Type B pancreatic cell (in vitro differentiated cells): ENCODE data around the gene LIPI. TPM values are rescaled to one million over a fixed set of nuclear protein-coding genes. Genes with fewer than 3 reads are reported as not detected.
"Not testable (repeated sequence)": the region's sequence is repeated elsewhere in the genome, so short reads cannot be mapped to it uniquely, and the experiment has no call there.

Experiments used
- DNase-seq: peaks from one replicate; pipeline ENCODE4 v3.0.0; 2021; ENCODE audit warnings: mixed read lengths; ENCODE audit not compliant: unreplicated experiment; ENCODE audit errors: extremely low spot score
- H3K27ac Mint-ChIP-seq: 2 replicates; pipeline ENCODE4 v1.8.0; 2021; ENCODE audit warnings: mild to moderate bottlenecking, mixed read lengths
- H3K27me3 Mint-ChIP-seq: 2 replicates; pipeline ENCODE4 v1.8.0; 2021; ENCODE audit warnings: mixed read lengths
- H3K36me3 Mint-ChIP-seq: 2 replicates; pipeline ENCODE4 v1.8.0; 2021; ENCODE audit warnings: mixed read lengths
- H3K4me1 Mint-ChIP-seq: one replicate; pipeline ENCODE4 v1.8.0; 2021; ENCODE audit warnings: mixed read lengths; ENCODE audit not compliant: unreplicated experiment
- H3K4me3 Mint-ChIP-seq: 2 replicates; pipeline ENCODE4 v1.8.0; 2021; ENCODE audit warnings: mild to moderate bottlenecking, mixed read lengths
- H3K9me3 Mint-ChIP-seq: 2 replicates; pipeline ENCODE4 v1.8.0; 2021; ENCODE audit warnings: mixed read lengths
- CTCF ChIP-seq: fragments of 200-600 bp; sonication (generic); conservative IDR thresholded peaks from 2 replicates; pipeline ENCODE4 v1.5.0; 2021; ENCODE audit warnings: antibody characterized with exemption, mild to moderate bottlenecking
- total RNA-seq: library from RNA; stranded (reverse); gene quantifications from 2 replicates; pipeline ENCODE4 v1.2.1, GENCODE V29; 2021; ENCODE audit warnings: low replicate concordance

LIPI gene
- total RNA-seq, 1 donor from 2014 or later: not detected

GRCh38 chr21:14097881-14098499, 112.8 kb downstream of the LIPI start:
- no peak overlapping the region for H3K4me3 Mint-ChIP-seq
- no peak overlapping the region for H3K27ac Mint-ChIP-seq
- no peaks in the 10 kb centered on the region for H3K27me3 Mint-ChIP-seq
- DNase-seq: no peak
- H3K36me3 Mint-ChIP-seq: peaks cover 13% of the 10 kb centered on the region
- no peak for TF ChIP-seq CTCF
- peaks cover 7% of the 10 kb centered on the region for H3K9me3 Mint-ChIP-seq
- H3K4me1 Mint-ChIP-seq: no peaks in the 10 kb centered on the region

- no peak for DNase-seq
- no peak overlapping the region for H3K27ac Mint-ChIP-seq
- H3K9me3 Mint-ChIP-seq: peaks cover 7% of the 10 kb centered on the region
- peaks cover 9% of the 10 kb centered on the region for H3K36me3 Mint-ChIP-seq
- no peaks in the 10 kb centered on the region for H3K4me1 Mint-ChIP-seq
- no peak overlapping the region for H3K4me3 Mint-ChIP-seq
- no peaks in the 10 kb centered on the region for H3K27me3 Mint-ChIP-seq
- no peak for TF ChIP-seq CTCF
These were observed 114.2 kb downstream of the LIPI start for GRCh38 chr21:14096577-14096976.

- no peak for TF ChIP-seq CTCF
- Mint-ChIP-seq H3K27ac (no peak overlapping the region), H3K4me1 (no peaks in the 10 kb centered on the region), H3K4me3 (no peak overlapping the region), H3K36me3 (peaks cover 9% of the 10 kb centered on the region), H3K9me3 (peaks cover 7% of the 10 kb centered on the region), H3K27me3 (no peaks in the 10 kb centered on the region)
- DNase-seq: no peak
These were observed 114.6 kb downstream of the LIPI start for GRCh38 chr21:14096172-14096571.

- H3K9me3 Mint-ChIP-seq: peaks cover 7% of the 10 kb centered on the region
- no peak overlapping the region for H3K27ac Mint-ChIP-seq
- peaks cover 9% of the 10 kb centered on the region for H3K36me3 Mint-ChIP-seq
- H3K27me3 Mint-ChIP-seq: no peaks in the 10 kb centered on the region
- TF ChIP-seq CTCF: no peak
- H3K4me1 Mint-ChIP-seq: no peaks in the 10 kb centered on the region
- DNase-seq: no peak
- no peak overlapping the region for H3K4me3 Mint-ChIP-seq
These were observed 115.7 kb downstream of the LIPI start for GRCh38 chr21:14095056-14095455.

GRCh38 chr21:14092834-14093560, 117.8 kb downstream of the LIPI start:
- H3K27ac Mint-ChIP-seq: no peak overlapping the region
- peaks cover 4% of the 10 kb centered on the region for H3K9me3 Mint-ChIP-seq
- H3K27me3 Mint-ChIP-seq: no peaks in the 10 kb centered on the region
- no peak for DNase-seq
- no peaks in the 10 kb centered on the region for H3K4me1 Mint-ChIP-seq
- peaks cover 6% of the 10 kb centered on the region for H3K36me3 Mint-ChIP-seq
- TF ChIP-seq CTCF: no peak
- no peak overlapping the region for H3K4me3 Mint-ChIP-seq

GRCh38 chr21:14090184-14090583, 120.6 kb downstream of the LIPI start:
- not testable (repeated sequence) for H3K27me3 Mint-ChIP-seq, H3K9me3 Mint-ChIP-seq, H3K27ac Mint-ChIP-seq, DNase-seq, H3K4me1 Mint-ChIP-seq, H3K36me3 Mint-ChIP-seq, H3K4me3 Mint-ChIP-seq
